Activated T-cell treated with anti-CD3 and anti-CD28 coated beads for 24 hours (primary cell): Measurements from ENCODE around the gene SSH2.
"Not testable (repeated sequence)": the region's sequence is repeated elsewhere in the genome, so short reads cannot be mapped to it uniquely, and the experiment has no call there.

Experiments
- DNase-seq: peaks from one replicate; pipeline ENCODE4 v3.0.0-alpha.2; 2020; ENCODE audit warnings: low read depth

The SSH2 gene

GRCh38 chr17:29929006-29929532 lies 959 bp downstream of the SSH2 start:
- no peak for DNase-seq

- DNase-seq, result no peak
These were observed 2.5 kb downstream of the SSH2 start for GRCh38 chr17:29927546-29927945.

- no peak for DNase-seq
These were observed 5.2 kb downstream of the SSH2 start for GRCh38 chr17:29924786-29925185.

- no peak for DNase-seq
These were observed 10.8 kb downstream of the SSH2 start for GRCh38 chr17:29918922-29919856.

GRCh38 chr17:29918016-29918415 lies 12.0 kb downstream of the SSH2 start:
- DNase-seq, result no peak

- no peak for DNase-seq
These were observed 15.1 kb downstream of the SSH2 start for GRCh38 chr17:29914819-29915537.

GRCh38 chr17:29911641-29912177 lies 18.3 kb downstream of the SSH2 start:
- DNase-seq, result no peak

- DNase-seq, result no peak
These were observed 20.6 kb downstream of the SSH2 start for GRCh38 chr17:29909236-29910003.

- DNase-seq, result no peak
These were observed 23.1 kb downstream of the SSH2 start for GRCh38 chr17:29906969-29907368.

- DNase-seq, result no peak
These were observed 24.2 kb downstream of the SSH2 start for GRCh38 chr17:29905879-29906167.

GRCh38 chr17:29905086-29905878 lies 24.7 kb downstream of the SSH2 start:
- no peak for DNase-seq

GRCh38 chr17:29903471-29903870 lies 26.6 kb downstream of the SSH2 start:
- DNase-seq, result no peak

- DNase-seq, result not testable (repeated sequence)
These were observed 32.9 kb downstream of the SSH2 start for GRCh38 chr17:29897136-29897535.

GRCh38 chr17:29892201-29892600 lies 37.8 kb downstream of the SSH2 start:
- DNase-seq, result no peak

GRCh38 chr17:29891131-29891530 lies 38.9 kb downstream of the SSH2 start:
- DNase-seq, result no peak

- DNase-seq, result no peak
These were observed 44.9 kb downstream of the SSH2 start for GRCh38 chr17:29885031-29885640.

GRCh38 chr17:29883497-29883896 lies 46.5 kb downstream of the SSH2 start:
- no peak for DNase-seq

GRCh38 chr17:29881256-29881655 lies 48.8 kb downstream of the SSH2 start:
- DNase-seq, result no peak

- DNase-seq, result no peak
These were observed 50.0 kb downstream of the SSH2 start for GRCh38 chr17:29880031-29880430.

- DNase-seq, result no peak
These were observed 55.0 kb downstream of the SSH2 start for GRCh38 chr17:29874931-29875596.
